ENCODE results near the gene ZC3H10.
"Not testable (repeated sequence)": the region's sequence is repeated elsewhere in the genome, so short reads cannot be mapped to it uniquely, and the experiment has no call there.

The ZC3H10 gene

DNA sequence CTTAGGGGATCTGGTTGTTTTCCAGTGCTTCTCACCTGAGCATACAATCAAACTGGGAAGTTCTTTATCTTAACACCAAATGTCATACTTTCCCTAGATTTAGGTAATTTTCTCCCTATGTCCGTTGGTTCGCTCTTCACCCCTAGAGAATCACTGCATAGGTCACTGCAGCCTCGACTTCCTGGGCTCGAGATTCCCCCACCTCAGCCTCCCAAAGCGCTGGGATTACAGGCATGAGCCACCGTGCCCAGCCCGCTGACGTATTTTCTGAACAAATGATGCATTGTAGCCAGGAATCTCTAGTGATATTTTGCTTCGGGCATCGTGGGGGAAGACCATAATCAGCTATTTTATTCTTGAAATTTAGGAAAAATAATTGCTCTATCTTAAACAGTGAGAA is 2.7 kb upstream of the ZC3H10 start:
- H3K9me3 ChIP-seq (ENCODE audit: control insufficient read depth in 1 of 2, low read length in 2 of 2): no peaks in the 10 kb centered on the region
- H3K36me3 ChIP-seq (ENCODE audit: control insufficient read depth in 1 of 2, insufficient read depth in 2 of 2, low read length in 2 of 2): peaks cover 21 to 43% of the 10 kb centered on the region in 2 donors
- peak overlapping the region; percentile 90 to 91 for H3K4me3 ChIP-seq (ENCODE audit: low read depth in 1 of 2, low read length in 2 of 2)
- peak overlapping the region; percentile 89 to 92 for H3K9ac ChIP-seq (ENCODE audit: low read depth in 1 of 2, low read length in 2 of 2)
- peaks cover 19 to 20% of the 10 kb centered on the region in 2 donors for H3K4me1 ChIP-seq (ENCODE audit: control insufficient read depth in 1 of 2, insufficient read depth in 2 of 2, low read length in 2 of 2)
- H3K27me3 ChIP-seq (ENCODE audit: control insufficient read depth in 1 of 2, insufficient read depth in 2 of 2, low read length in 2 of 2): no peaks in the 10 kb centered on the region
- H3K27ac ChIP-seq (ENCODE audit: low read depth, low read length): peak overlapping the region; percentile 64

DNA sequence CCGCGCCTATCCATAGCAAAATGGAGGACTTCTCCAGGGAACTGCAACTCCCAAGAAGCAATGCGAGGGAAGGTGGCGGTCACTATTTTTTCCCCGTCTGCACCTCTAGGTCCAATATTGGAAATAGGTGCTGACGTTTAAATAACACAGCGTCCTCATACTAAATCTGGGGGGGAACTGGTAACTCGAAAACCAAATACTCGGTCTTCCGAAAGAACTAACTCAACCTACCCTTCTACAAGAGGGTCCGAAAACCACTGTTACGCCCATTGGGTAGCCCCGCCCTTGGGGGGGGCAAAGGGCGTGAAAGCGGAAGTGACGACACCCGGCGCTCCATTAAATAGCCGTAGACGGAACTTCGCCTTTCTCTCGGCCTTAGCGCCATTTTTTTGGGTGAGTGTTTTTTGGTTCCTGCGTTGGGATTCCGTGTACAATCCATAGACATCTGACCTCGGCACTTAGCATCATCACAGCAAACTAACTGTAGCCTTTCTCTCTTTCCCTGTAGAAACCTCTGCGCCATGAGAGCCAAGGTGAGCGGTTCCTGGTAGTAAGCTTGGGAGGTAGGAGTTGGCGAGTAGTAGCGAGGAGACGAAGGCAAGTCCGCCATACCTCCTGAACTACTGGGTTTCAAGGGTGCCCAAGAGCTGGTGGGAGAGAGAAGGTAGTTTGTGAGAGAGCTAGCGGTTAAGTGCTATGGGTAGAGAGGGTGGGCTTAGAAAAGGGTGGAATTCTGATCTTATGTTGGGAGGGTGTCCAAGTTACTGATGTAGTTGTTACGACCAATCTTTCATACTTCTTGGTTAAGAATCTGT is 1.6 kb upstream of the ZC3H10 start, which contains the start of gene RPL41:
Gene RPL41, plus strand, starts transcription at position 367 of the 815 bp plus-strand sequence.
- H3K9ac ChIP-seq (ENCODE audit: low read depth in 1 of 2, low read length in 2 of 2): peak within 1 kb of the TSS; percentile 89 to 92
- H3K36me3 ChIP-seq (ENCODE audit: control insufficient read depth in 1 of 2, insufficient read depth in 2 of 2, low read length in 2 of 2): peaks cover 10 to 42% of the 10 kb centered on the region in 2 donors
- no peaks in the 10 kb centered on the region for H3K9me3 ChIP-seq (ENCODE audit: control insufficient read depth in 1 of 2, low read length in 2 of 2)
- H3K4me1 ChIP-seq (ENCODE audit: control insufficient read depth in 1 of 2, insufficient read depth in 2 of 2, low read length in 2 of 2): peaks cover 19 to 20% of the 10 kb centered on the region in 2 donors
- peak within 1 kb of the TSS; percentile 91 for H3K27ac ChIP-seq (ENCODE audit: low read depth, low read length)
- peak within 1 kb of the TSS; percentile 90 to 91 for H3K4me3 ChIP-seq (ENCODE audit: low read depth in 1 of 2, low read length in 2 of 2)
- no peaks in the 10 kb centered on the region for H3K27me3 ChIP-seq (ENCODE audit: control insufficient read depth in 1 of 2, insufficient read depth in 2 of 2, low read length in 2 of 2)

GRCh38 chr12:56117082-56117706 is 872 bp upstream of the ZC3H10 start:
- Histone ChIP-seq H3K36me3 (ENCODE audit: control insufficient read depth in 1 of 2, insufficient read depth in 2 of 2, low read length in 2 of 2) (peaks cover 8 to 44% of the 10 kb centered on the region in 2 donors), H3K4me1 (ENCODE audit: control insufficient read depth in 1 of 2, insufficient read depth in 2 of 2, low read length in 2 of 2) (peaks cover 19 to 20% of the 10 kb centered on the region in 2 donors), H3K4me3 (ENCODE audit: low read depth in 1 of 2, low read length in 2 of 2) (peak overlapping the region; percentile 90 to 91), H3K9ac (ENCODE audit: low read depth in 1 of 2, low read length in 2 of 2) (peak overlapping the region; percentile 89 to 92), H3K27ac (ENCODE audit: low read depth, low read length) (peak overlapping the region; percentile 91)
- not testable (repeated sequence) for H3K27me3 ChIP-seq (ENCODE audit: control insufficient read depth in 1 of 2, insufficient read depth in 2 of 2, low read length in 2 of 2); H3K9me3 ChIP-seq (ENCODE audit: control insufficient read depth in 1 of 2, low read length in 2 of 2)

- H3K4me1 ChIP-seq (ENCODE audit: control insufficient read depth in 1 of 2, insufficient read depth in 2 of 2, low read length in 2 of 2): peaks cover 19 to 20% of the 10 kb centered on the region in 2 donors
- H3K9me3 ChIP-seq (ENCODE audit: control insufficient read depth in 1 of 2, low read length in 2 of 2): no peaks in the 10 kb centered on the region
- H3K4me3 ChIP-seq (ENCODE audit: low read depth in 1 of 2, low read length in 2 of 2): peak overlapping the region; percentile 77 to 90
- no peaks in the 10 kb centered on the region for H3K27me3 ChIP-seq (ENCODE audit: control insufficient read depth in 1 of 2, insufficient read depth in 2 of 2, low read length in 2 of 2)
- H3K9ac ChIP-seq (ENCODE audit: low read depth in 1 of 2, low read length in 2 of 2): peak overlapping the region; percentile 92 to 93
- H3K27ac ChIP-seq (ENCODE audit: low read depth, low read length): peak overlapping the region; percentile 92
- H3K36me3 ChIP-seq (ENCODE audit: control insufficient read depth in 1 of 2, insufficient read depth in 2 of 2, low read length in 2 of 2): peaks cover under 1 to 32% of the 10 kb centered on the region in 2 donors
These were observed 757 bp downstream of the ZC3H10 start for GRCh38 chr12:56118688-56119357.

- Histone ChIP-seq H3K36me3 (ENCODE audit: control insufficient read depth in 1 of 2, insufficient read depth in 2 of 2, low read length in 2 of 2) (peaks cover 0 to 26% of the 10 kb centered on the region in 2 donors), H3K27ac (ENCODE audit: low read depth, low read length) (peak overlapping the region; percentile 92), H3K4me3 (ENCODE audit: low read depth in 1 of 2, low read length in 2 of 2) (peak overlapping the region in 1 of 2 donors; percentile 90), H3K4me1 (ENCODE audit: control insufficient read depth in 1 of 2, insufficient read depth in 2 of 2, low read length in 2 of 2) (peaks cover 19 to 20% of the 10 kb centered on the region in 2 donors), H3K9ac (ENCODE audit: low read depth in 1 of 2, low read length in 2 of 2) (peak overlapping the region in 1 of 2 donors; percentile 93), H3K27me3 (ENCODE audit: control insufficient read depth in 1 of 2, insufficient read depth in 2 of 2, low read length in 2 of 2) (no peaks in the 10 kb centered on the region), H3K9me3 (ENCODE audit: control insufficient read depth in 1 of 2, low read length in 2 of 2) (no peaks in the 10 kb centered on the region)
These were observed 1.3 kb downstream of the ZC3H10 start for GRCh38 chr12:56119361-56119796.

GRCh38 chr12:56120158-56120846 is 2.2 kb downstream of the ZC3H10 start:
- H3K36me3 ChIP-seq (ENCODE audit: control insufficient read depth in 1 of 2, insufficient read depth in 2 of 2, low read length in 2 of 2): peaks cover 0 to 26% of the 10 kb centered on the region in 2 donors
- no peak overlapping the region for H3K27ac ChIP-seq (ENCODE audit: low read depth, low read length)
- peak overlapping the region in 1 of 2 donors; percentile 93 for H3K9ac ChIP-seq (ENCODE audit: low read depth in 1 of 2, low read length in 2 of 2)
- no peaks in the 10 kb centered on the region for H3K27me3 ChIP-seq (ENCODE audit: control insufficient read depth in 1 of 2, insufficient read depth in 2 of 2, low read length in 2 of 2)
- H3K4me3 ChIP-seq (ENCODE audit: low read depth in 1 of 2, low read length in 2 of 2): no peak overlapping the region
- no peaks in the 10 kb centered on the region for H3K9me3 ChIP-seq (ENCODE audit: control insufficient read depth in 1 of 2, low read length in 2 of 2)
- H3K4me1 ChIP-seq (ENCODE audit: control insufficient read depth in 1 of 2, insufficient read depth in 2 of 2, low read length in 2 of 2): peaks cover 18 to 21% of the 10 kb centered on the region in 2 donors

- Histone ChIP-seq H3K4me3 (ENCODE audit: low read depth in 1 of 2, low read length in 2 of 2) (no peak overlapping the region), H3K9me3 (ENCODE audit: control insufficient read depth in 1 of 2, low read length in 2 of 2) (no peaks in the 10 kb centered on the region), H3K27me3 (ENCODE audit: control insufficient read depth in 1 of 2, insufficient read depth in 2 of 2, low read length in 2 of 2) (no peaks in the 10 kb centered on the region), H3K27ac (ENCODE audit: low read depth, low read length) (no peak overlapping the region), H3K9ac (ENCODE audit: low read depth in 1 of 2, low read length in 2 of 2) (no peak overlapping the region), H3K36me3 (ENCODE audit: control insufficient read depth in 1 of 2, insufficient read depth in 2 of 2, low read length in 2 of 2) (peaks cover 0 to 26% of the 10 kb centered on the region in 2 donors), H3K4me1 (ENCODE audit: control insufficient read depth in 1 of 2, insufficient read depth in 2 of 2, low read length in 2 of 2) (peaks cover 26 to 30% of the 10 kb centered on the region in 2 donors)
These were observed 3.3 kb downstream of the ZC3H10 start for GRCh38 chr12:56121204-56121870.

GRCh38 chr12:56122637-56123036 is 4.6 kb downstream of the ZC3H10 start:
- Histone ChIP-seq H3K9me3 (ENCODE audit: control insufficient read depth in 1 of 2, low read length in 2 of 2) (no peaks in the 10 kb centered on the region), H3K4me1 (ENCODE audit: control insufficient read depth in 1 of 2, insufficient read depth in 2 of 2, low read length in 2 of 2) (peaks cover 38 to 42% of the 10 kb centered on the region in 2 donors), H3K9ac (ENCODE audit: low read depth in 1 of 2, low read length in 2 of 2) (peak overlapping the region in 1 of 2 donors; percentile 8), H3K4me3 (ENCODE audit: low read depth in 1 of 2, low read length in 2 of 2) (no peak overlapping the region), H3K36me3 (ENCODE audit: control insufficient read depth in 1 of 2, insufficient read depth in 2 of 2, low read length in 2 of 2) (peaks cover 0 to 25% of the 10 kb centered on the region in 2 donors), H3K27me3 (ENCODE audit: control insufficient read depth in 1 of 2, insufficient read depth in 2 of 2, low read length in 2 of 2) (no peaks in the 10 kb centered on the region), H3K27ac (ENCODE audit: low read depth, low read length) (no peak overlapping the region)

GRCh38 chr12:56124133-56124532 is 6.1 kb downstream of the ZC3H10 start:
- H3K4me1 ChIP-seq (ENCODE audit: control insufficient read depth in 1 of 2, insufficient read depth in 2 of 2, low read length in 2 of 2): peaks cover 34 to 38% of the 10 kb centered on the region in 2 donors

More at GRCh38 chr12:56124133-56124532, 6.1 kb downstream of the ZC3H10 start:
- Histone ChIP-seq H3K27me3 (ENCODE audit: control insufficient read depth in 1 of 2, insufficient read depth in 2 of 2, low read length in 2 of 2) (no peaks in the 10 kb centered on the region), H3K9me3 (ENCODE audit: control insufficient read depth in 1 of 2, low read length in 2 of 2) (no peaks in the 10 kb centered on the region), H3K36me3 (ENCODE audit: control insufficient read depth in 1 of 2, insufficient read depth in 2 of 2, low read length in 2 of 2) (peaks cover 0 to 22% of the 10 kb centered on the region in 2 donors), H3K27ac (ENCODE audit: low read depth, low read length) (no peak overlapping the region), H3K9ac (ENCODE audit: low read depth in 1 of 2, low read length in 2 of 2) (peak overlapping the region in 1 of 2 donors; percentile 34), H3K4me3 (ENCODE audit: low read depth in 1 of 2, low read length in 2 of 2) (no peak overlapping the region)
